HepG2 (cell line): ENCODE measurements around the gene ENTREP1. TPM values are rescaled to one million over a fixed set of nuclear protein-coding genes. Genes with fewer than 3 reads are reported as not detected.

Experiments used
- ATAC-seq: fragments of 200-7000 bp; cut with Tn5 transposase; 3 replicates; pipeline ENCODE4 v1.9.1; 2020; ENCODE audit warnings: mild to moderate bottlenecking, moderate library complexity
- BruUV-seq: library from RNA; stranded (reverse); fragments of 400-500 nt; replicated peaks from 2 replicates; lab custom pipeline; 2021; lab: Mats Ljungman, UMichigan
- CTCF ChIA-PET: fragments of 300-600 bp; formaldehyde crosslinking; extraction: SDS; loops from one replicate; lab custom pipeline; 2021; ENCODE audit warnings: low total read pairs, inconsistent platforms, low intra/inter-chr PET ratio; lab: Yijun Ruan, JAX
- POLR2A ChIA-PET: fragments of 350-600 bp; sonication (Branson Sonifier 250); formaldehyde crosslinking; loops from one replicate; lab custom pipeline; 2020; ENCODE audit warnings: antibody characterized with exemption, inconsistent platforms; lab: Yijun Ruan, JAX
- DNase-seq: peaks from one replicate; pipeline ENCODE4 v3.0.0-alpha.2; 2015; ENCODE audit warnings: low spot score
- FAIRE-seq: peaks from 3 replicates; lab custom pipeline; 2011; peaks lifted over from hg19 to GRCh38; lab: Jason Lieb, UNC
- H2AFZ ChIP-seq: one replicate; pipeline ENCODE4 v1.6.1; 2011; ENCODE audit warnings: low read length, inconsistent platforms
- H3K27ac ChIP-seq: fragments of 300-600 bp; 3 replicates; pipeline ENCODE4 v1.8.0; 2011; ENCODE audit warnings: mixed run types, mild to moderate bottlenecking, mixed read lengths, low read length, inconsistent platforms; ENCODE audit not compliant: insufficient read depth; ENCODE audit errors: extremely low read length
- H3K27me3 ChIP-seq, 2 experiments: fragments of 200-600 bp in 1 of 2; 2 replicates in 1 of 2; 3 replicates in 1 of 2; pipeline versions ENCODE4 v1.6.0 to v1.8.0; 2011; ENCODE audit warnings: low read length in 2 of 2, mild to moderate bottlenecking in 2 of 2, moderate library complexity in 2 of 2, inconsistent platforms in 1 of 2; ENCODE audit not compliant: insufficient read depth in 2 of 2, control insufficient read depth in 1 of 2
- H3K36me3 ChIP-seq, 2 experiments: fragments of 200-600 bp in 1 of 2; replicated peaks in 1 of 2; 2 replicates in 1 of 2; 3 replicates in 1 of 2; pipeline versions ENCODE4 v1.5.1 to v1.8.0; 2011; ENCODE audit warnings: low read length in 2 of 2, inconsistent platforms in 1 of 2; ENCODE audit not compliant: insufficient read depth in 2 of 2, control insufficient read depth in 1 of 2
- H3K4me1 ChIP-seq: 2 replicates; pipeline ENCODE4 v1.5.1; 2012; ENCODE audit warnings: low read length, inconsistent platforms; ENCODE audit not compliant: insufficient read depth
- H3K4me2 ChIP-seq: 2 replicates; pipeline ENCODE4 v1.6.0; 2011; ENCODE audit warnings: low read depth, low read length, inconsistent platforms
- H3K4me3 ChIP-seq, 3 experiments: fragments of 200-600 bp in 1 of 3; sonication (generic), shearing (Covaris generic) in 1 of 3; replicated peaks in 1 of 3; 2 replicates each; pipeline ENCODE4 v1.5.1; 2011 to 2016; ENCODE audit warnings: low read length in 3 of 3, inconsistent platforms in 2 of 3, low read depth in 2 of 3, mild to moderate bottlenecking in 2 of 3, control low read depth in 1 of 3, mixed read lengths in 1 of 3; ENCODE audit not compliant: insufficient read depth in 1 of 3
- H3K79me2 ChIP-seq: one replicate; pipeline ENCODE4 v1.6.1; 2011; ENCODE audit warnings: low read length, inconsistent platforms; ENCODE audit not compliant: insufficient read depth
- H3K9ac ChIP-seq: 2 replicates; pipeline ENCODE4 v1.6.0; 2011; ENCODE audit warnings: mild to moderate bottlenecking, low read depth, low read length, inconsistent platforms; ENCODE audit not compliant: insufficient read depth
- H3K9me3 ChIP-seq: 2 replicates; pipeline ENCODE4 v1.5.1; 2012; ENCODE audit warnings: mild to moderate bottlenecking, low read length
- H4K20me1 ChIP-seq: 2 replicates; pipeline ENCODE4 v1.6.0; 2011; ENCODE audit warnings: inconsistent platforms, mild to moderate bottlenecking, low read length, moderate library complexity; ENCODE audit not compliant: insufficient read depth
- CEBPZ ChIP-seq: IDR thresholded peaks from 2 replicates; pipeline ENCODE4 v1.6.1; 2012; ENCODE audit warnings: low read length, improper control_type of control experiment
- ZBTB25 ChIP-seq: IDR thresholded peaks from 2 replicates; pipeline ENCODE4 v1.6.1; 2018; ENCODE audit warnings: missing genetic modification reagents
- ZNF124 ChIP-seq: sonication (generic); formaldehyde crosslinking; IDR thresholded peaks from 2 replicates; pipeline ENCODE4 v1.4.0; 2020; ENCODE audit warnings: missing genetic modification reagents
- ZNF264 ChIP-seq: sonication (generic); formaldehyde crosslinking; IDR thresholded peaks from 2 replicates; pipeline ENCODE4 v1.4.0; 2020; ENCODE audit warnings: missing genetic modification reagents
- ZNF317 ChIP-seq: sonication (generic); formaldehyde crosslinking; IDR thresholded peaks from 2 replicates; pipeline ENCODE4 v1.5.0; 2020; ENCODE audit warnings: mild to moderate bottlenecking, missing genetic modification reagents
- ZNF326 ChIP-seq: sonication (generic); formaldehyde crosslinking; IDR thresholded peaks from 2 replicates; pipeline ENCODE4 v1.4.0; 2020; ENCODE audit warnings: missing genetic modification reagents, borderline replicate concordance
- ZNF577 ChIP-seq: sonication (generic); formaldehyde crosslinking; IDR thresholded peaks from 2 replicates; pipeline ENCODE4 v1.4.0; 2020; ENCODE audit warnings: mild to moderate bottlenecking, low read depth, missing genetic modification reagents, borderline replicate concordance
- ZNF672 ChIP-seq: sonication (generic); formaldehyde crosslinking; IDR thresholded peaks from 2 replicates; pipeline ENCODE4 v1.8.1; 2022; ENCODE audit warnings: missing genetic modification reagents
- ZSCAN5A ChIP-seq: sonication (generic); formaldehyde crosslinking; IDR thresholded peaks from 2 replicates; pipeline ENCODE4 v1.8.0; 2022; ENCODE audit warnings: mild to moderate bottlenecking, missing genetic modification reagents, borderline replicate concordance
- WGBS: methylation state at CpG from one replicate; pipeline ENCODE4 v1.1.6; 2017; ENCODE audit warnings: low lambda C conversion rate; 5-methylcytosine and 5-hydroxymethylcytosine counted together
- in situ Hi-C: cut with HindIII; loops from 2 replicates; pipeline ENCODE4 v1.10.0; 2017; ENCODE audit warnings: low pct_unique_long_range_greater_than_20kb; ENCODE audit not compliant: extremely low pct_ligation_motif_present
- intact Hi-C: fragments of 100-400 bp; cut with micrococcal nuclease; formaldehyde crosslinking; loops from one replicate; pipeline ENCODE4 v1.10.0; 2022; ENCODE audit not compliant: unreplicated experiment
- polyA plus RNA-seq, 8 experiments: library from polyadenylated mRNA; depleted of rRNA in 3 of 8; stranded (reverse) in 7 of 8; unstranded in 1 of 8; fragments of >200 nt; fragmentation: Illumina TruSeq in 4 of 8; extraction: Trizol in 4 of 8; gene quantifications; 2 replicates each; pipeline versions ENCODE4 v1.2.1 to v1.2.3, GENCODE V29; 2011 to 2016; ENCODE audit warnings: low read depth in 4 of 8, missing spikeins in 1 of 8, mixed read lengths in 1 of 8; ENCODE audit not compliant: insufficient read depth in 1 of 8
- total RNA-seq, 5 experiments: library from RNA; depleted of rRNA; stranded (reverse); fragments of >200 nt; fragmentation: Illumina TruSeq; extraction: Trizol; gene quantifications; 2 replicates each; pipeline ENCODE4 v1.2.3, GENCODE V29; 2016; ENCODE audit warnings: low read depth in 1 of 5

Gene ENTREP1
- total and polyA plus RNA-seq, 2 of the 13 experiments (the other 11 are each of a cell fraction or from before 2014, with no cell fraction given): not detected

- 63% methylated on average over 11 of the region's 11 CpGs for WGBS
Measured at GRCh38 chr9:69432623-69433022, 107.6 kb downstream of the ENTREP1 start.

GRCh38 chr9:69433392-69433791, 108.4 kb downstream of the ENTREP1 start:
- H2AFZ ChIP-seq: no peak overlapping the region
- CTCF ChIA-PET: no interaction called here
- H3K27me3 ChIP-seq: peaks cover 5 to 10% of the 10 kb centered on the region in 2 experiments; a peak in 2 of 5 replicates
- no peaks in the 10 kb centered on the region for H4K20me1 ChIP-seq
- intact Hi-C loops (no loop called here), in situ Hi-C loops (loop anchor here (25.0 kb wide), 1 partner anchor 479 kb away; no protein-coding TSS in a partner anchor)
- no peaks in the 10 kb centered on the region for H3K79me2 ChIP-seq
- H3K9me3 ChIP-seq: no peaks in the 10 kb centered on the region
- H3K4me1 ChIP-seq: no peaks in the 10 kb centered on the region
- POLR2A ChIA-PET: no interaction called here
- DNase-seq (no peak), FAIRE-seq (no peak), ATAC-seq (no peak)
- H3K4me2 ChIP-seq: no peak overlapping the region
- no peaks in the 10 kb centered on the region for H3K36me3 ChIP-seq
- H3K9ac ChIP-seq: no peak overlapping the region
- BruUV-seq: no TSS peak
- no peak overlapping the region for H3K4me3 ChIP-seq
- H3K27ac ChIP-seq: no peak overlapping the region
- 0% methylated on average over 1 of the region's 1 CpG for WGBS
- no peak for TF ChIP-seq ZNF317 (CRISPR knock-in tag)
- TF ChIP-seq ZNF264 (CRISPR knock-in tag): no peak
- no peak for TF ChIP-seq ZNF577 (CRISPR knock-in tag)
- no peak for TF ChIP-seq ZSCAN5A (CRISPR knock-in tag)
- no peak for TF ChIP-seq ZNF124 (CRISPR knock-in tag)
- TF ChIP-seq ZNF326: no peak
- no peak for TF ChIP-seq CEBPZ
- TF ChIP-seq ZNF672: no peak

More at GRCh38 chr9:69432623-69433022, 107.6 kb downstream of the ENTREP1 start:
- Histone ChIP-seq H3K4me3 (no peak overlapping the region), H3K9me3 (no peaks in the 10 kb centered on the region), H4K20me1 (no peaks in the 10 kb centered on the region), H2AFZ (no peak overlapping the region), H3K4me2 (no peak overlapping the region), H3K9ac (no peak overlapping the region), H3K27ac (no peak overlapping the region), H3K79me2 (no peaks in the 10 kb centered on the region), H3K36me3 (no peaks in the 10 kb centered on the region), H3K27me3 (peaks cover 5 to 16% of the 10 kb centered on the region in 2 experiments; a peak in 3 of 5 replicates), H3K4me1 (no peaks in the 10 kb centered on the region)
- intact Hi-C loops (no loop called here), in situ Hi-C loops (loop anchor here (25.0 kb wide), 1 partner anchor 480 kb away; no protein-coding TSS in a partner anchor)
- FAIRE-seq (no peak), DNase-seq (no peak), ATAC-seq (no peak)
- CTCF ChIA-PET: no interaction called here
- no peak for TF ChIP-seq ZBTB25 (CRISPR knock-in tag)
- POLR2A ChIA-PET: no interaction called here
- no TSS peak for BruUV-seq
